Naive B cell (primary cell): ENCODE measurements around the gene SEBOX. TPM values are rescaled to one million over a fixed set of nuclear protein-coding genes. Genes with fewer than 3 reads are reported as not detected.

ENCODE experiments used
- ATAC-seq, 2 donors: fragments of 150-1000 bp; cut with Tn5 transposase; 2 replicates each; pipeline ENCODE4 v1.10.0; 2021; ENCODE audit warnings: low read depth in 2 of 2, mild to moderate bottlenecking in 2 of 2, moderate library complexity in 2 of 2
- DNase-seq: peaks from one replicate; pipeline ENCODE4 v3.0.0; 2022
- H3K27ac Mint-ChIP-seq, 6 donors: one replicate each; pipeline ENCODE4 v1.8.0; 2020 to 2022; ENCODE audit warnings: mild to moderate bottlenecking in 6 of 6, mixed read lengths in 6 of 6, moderate library complexity in 5 of 6, inconsistent platforms in 2 of 6
- H3K27me3 Mint-ChIP-seq, 3 donors: one replicate each; pipeline ENCODE4 v1.8.0; 2021 to 2022; ENCODE audit warnings: mixed read lengths in 3 of 3, mild to moderate bottlenecking in 1 of 3
- H3K36me3 Mint-ChIP-seq, 2 donors: one replicate each; pipeline ENCODE4 v1.8.0; 2020 to 2022; ENCODE audit warnings: mixed read lengths in 2 of 2, inconsistent platforms in 1 of 2, mild to moderate bottlenecking in 1 of 2
- H3K4me1 Mint-ChIP-seq, 3 donors: one replicate each; pipeline ENCODE4 v1.8.0; 2020 to 2022; ENCODE audit warnings: mixed read lengths in 3 of 3, inconsistent platforms in 1 of 3, mild to moderate bottlenecking in 1 of 3, moderate library complexity in 1 of 3
- H3K4me3 Mint-ChIP-seq, 8 donors: one replicate each; pipeline ENCODE4 v1.8.0; 2020 to 2022; ENCODE audit warnings: mild to moderate bottlenecking in 8 of 8, mixed read lengths in 8 of 8, moderate library complexity in 8 of 8, inconsistent platforms in 2 of 8
- H3K9me3 Mint-ChIP-seq, 7 donors: one replicate each; pipeline ENCODE4 v1.8.0; 2020 to 2022; ENCODE audit warnings: mixed read lengths in 7 of 7, mild to moderate bottlenecking in 5 of 7, inconsistent platforms in 2 of 7, moderate library complexity in 1 of 7
- polyA plus RNA-seq, 6 donors: library from polyadenylated mRNA; unstranded; fragments of 300-500 nt; fragmentation: Illumina TruSeq; gene quantifications; one replicate each; pipeline ENCODE4 v1.2.3, GENCODE V29; 2021; ENCODE audit warnings: low read depth in 6 of 6

Gene SEBOX
- polyA plus RNA-seq, 6 donors from 2014 or later = not detected

- Mint-ChIP-seq H3K36me3 (no peaks in the 10 kb centered on the region), H3K27me3 (no peaks in the 10 kb centered on the region), H3K9me3 (no peaks in the 10 kb centered on the region), H3K27ac (peak overlapping the region in 1 of 6 donors; percentile 76), H3K4me1 (peaks cover 2 to 5% (median 3%) of the 10 kb centered on the region in 3 donors), H3K4me3 (no peak overlapping the region)
- no peak for ATAC-seq
- no peak for DNase-seq
Measured at GRCh38 chr17:28325211-28325610, 39.8 kb downstream of the SEBOX start.

DNA sequence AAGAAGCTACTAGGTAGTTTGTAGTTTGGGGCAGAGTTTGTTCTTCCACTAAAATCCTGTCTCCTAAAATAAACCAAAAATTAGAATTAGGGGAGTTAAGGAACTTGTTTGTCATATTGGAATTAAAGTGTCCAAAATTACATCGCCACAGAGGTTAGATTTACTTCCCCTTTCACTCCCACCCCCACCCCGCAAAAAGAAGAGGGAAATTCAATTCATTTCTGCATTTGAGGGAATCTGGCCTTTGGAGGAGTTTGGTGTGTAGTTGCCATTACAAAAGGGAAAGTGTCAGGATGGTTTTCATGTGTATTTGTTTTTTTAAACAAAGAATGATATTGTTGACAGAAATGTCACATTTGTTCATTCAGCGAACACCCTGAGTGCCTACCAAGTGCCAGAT lies 40.2 kb downstream of the SEBOX start:
- Mint-ChIP-seq H3K27me3 (no peaks in the 10 kb centered on the region), H3K27ac (peak overlapping the region in 1 of 6 donors; percentile 76), H3K9me3 (no peaks in the 10 kb centered on the region), H3K4me1 (peaks cover 6 to 10% (median 7%) of the 10 kb centered on the region in 3 donors), H3K36me3 (no peaks in the 10 kb centered on the region), H3K4me3 (peak overlapping the region in 1 of 8 donors; percentile 1)
- DNase-seq = no peak
- no peak for ATAC-seq

GRCh38 chr17:28324267-28324745 lies 40.7 kb downstream of the SEBOX start:
- DNase-seq = no peak
- Mint-ChIP-seq H3K27me3 (no peaks in the 10 kb centered on the region), H3K9me3 (no peaks in the 10 kb centered on the region), H3K4me3 (peak overlapping the region in 1 of 8 donors; percentile 1), H3K4me1 (peaks cover 11 to 14% (median 12%) of the 10 kb centered on the region in 3 donors), H3K36me3 (no peaks in the 10 kb centered on the region), H3K27ac (no peak overlapping the region)
- no peak for ATAC-seq

DNA sequence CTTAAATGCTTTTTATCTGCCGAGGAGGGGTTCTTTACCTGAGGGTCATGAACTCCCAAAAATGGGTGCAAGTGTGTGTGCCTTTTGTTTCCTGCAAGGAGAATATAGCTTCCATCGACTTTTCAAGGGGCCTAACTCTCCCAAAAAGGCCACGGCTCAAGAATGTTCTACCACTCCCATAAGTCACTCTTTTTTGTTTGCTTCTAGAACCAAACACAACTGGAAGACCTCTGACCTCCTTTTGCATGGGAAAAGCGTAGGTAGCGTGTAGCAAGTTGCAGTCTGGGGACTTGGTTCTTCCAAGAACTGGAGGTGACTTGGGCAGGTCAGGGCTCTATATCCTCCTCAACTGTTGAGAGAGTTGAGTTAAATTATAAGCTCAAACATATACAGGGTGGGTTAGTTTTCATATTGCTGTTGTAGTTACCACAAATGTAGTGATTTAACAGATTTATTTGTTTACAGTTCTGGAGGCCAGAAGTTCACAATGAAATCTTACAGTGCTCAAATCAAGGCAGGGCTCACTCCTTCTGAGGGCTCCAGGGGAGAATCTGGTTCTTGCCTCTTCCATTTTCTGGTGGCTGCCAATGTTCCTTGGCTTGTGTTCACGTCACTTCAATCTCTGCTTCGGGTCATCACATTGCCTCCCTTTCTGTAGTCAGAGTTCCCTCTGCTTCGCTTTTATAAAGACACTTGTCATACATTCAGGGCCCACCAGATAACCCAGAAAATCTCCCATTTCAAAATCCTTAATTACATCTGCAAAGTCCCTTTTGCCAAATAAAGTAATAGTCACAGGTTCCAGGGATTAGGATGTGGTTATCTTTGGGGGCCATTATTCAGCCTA lies 44.6 kb downstream of the SEBOX start:
- ATAC-seq (no peak), DNase-seq (no peak)
- Mint-ChIP-seq H3K27ac (peak overlapping the region in 4 of 6 donors; percentile 11 to 50 (median 28)), H3K27me3 (peaks cover 0 to 18% (median 6%) of the 10 kb centered on the region in 3 donors), H3K4me3 (peak overlapping the region; percentile 88 to 95 (median 93)), H3K9me3 (peaks cover 0 to 4% (median 0%) of the 10 kb centered on the region in 7 donors), H3K4me1 (peaks cover 26 to 29% (median 26%) of the 10 kb centered on the region in 3 donors), H3K36me3 (no peaks in the 10 kb centered on the region)

DNA sequence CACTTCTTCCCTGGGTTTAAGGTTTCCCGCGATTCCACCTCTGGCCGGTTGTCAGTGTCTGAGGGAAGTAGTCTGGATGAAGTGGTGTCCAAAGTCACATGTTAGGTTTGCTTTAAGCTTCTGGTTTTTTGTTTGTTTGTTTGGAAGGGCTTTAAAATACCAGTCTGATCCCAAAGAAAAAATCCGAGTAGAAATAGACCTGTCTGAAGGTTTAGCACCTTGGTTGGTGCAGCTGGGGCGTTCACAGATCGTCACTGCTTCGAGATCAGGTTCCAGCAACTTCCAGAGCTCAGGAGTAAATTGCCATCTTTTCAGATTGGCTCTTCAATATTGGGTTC lies 45.4 kb downstream of the SEBOX start:
- DNase-seq (no peak), ATAC-seq (no peak)
- Mint-ChIP-seq H3K4me1 (peaks cover 26 to 29% (median 26%) of the 10 kb centered on the region in 3 donors), H3K4me3 (peak overlapping the region; percentile 88 to 95 (median 93)), H3K27me3 (peaks cover 0 to 18% (median 6%) of the 10 kb centered on the region in 3 donors), H3K27ac (peak overlapping the region in 4 of 6 donors; percentile 15 to 96 (median 89)), H3K36me3 (no peaks in the 10 kb centered on the region), H3K9me3 (peaks cover 0 to 4% (median 0%) of the 10 kb centered on the region in 7 donors)

GRCh38 chr17:28318759-28319597 lies 46.0 kb downstream of the SEBOX start, which contains the start of gene TMEM97:
Gene TMEM97 (plus strand): TSS chr17:28319200. CDS start chr17:28319240, 40 bp downstream.
- H3K4me1 Mint-ChIP-seq = peaks cover 26 to 29% (median 26%) of the 10 kb centered on the region in 3 donors

DNA sequence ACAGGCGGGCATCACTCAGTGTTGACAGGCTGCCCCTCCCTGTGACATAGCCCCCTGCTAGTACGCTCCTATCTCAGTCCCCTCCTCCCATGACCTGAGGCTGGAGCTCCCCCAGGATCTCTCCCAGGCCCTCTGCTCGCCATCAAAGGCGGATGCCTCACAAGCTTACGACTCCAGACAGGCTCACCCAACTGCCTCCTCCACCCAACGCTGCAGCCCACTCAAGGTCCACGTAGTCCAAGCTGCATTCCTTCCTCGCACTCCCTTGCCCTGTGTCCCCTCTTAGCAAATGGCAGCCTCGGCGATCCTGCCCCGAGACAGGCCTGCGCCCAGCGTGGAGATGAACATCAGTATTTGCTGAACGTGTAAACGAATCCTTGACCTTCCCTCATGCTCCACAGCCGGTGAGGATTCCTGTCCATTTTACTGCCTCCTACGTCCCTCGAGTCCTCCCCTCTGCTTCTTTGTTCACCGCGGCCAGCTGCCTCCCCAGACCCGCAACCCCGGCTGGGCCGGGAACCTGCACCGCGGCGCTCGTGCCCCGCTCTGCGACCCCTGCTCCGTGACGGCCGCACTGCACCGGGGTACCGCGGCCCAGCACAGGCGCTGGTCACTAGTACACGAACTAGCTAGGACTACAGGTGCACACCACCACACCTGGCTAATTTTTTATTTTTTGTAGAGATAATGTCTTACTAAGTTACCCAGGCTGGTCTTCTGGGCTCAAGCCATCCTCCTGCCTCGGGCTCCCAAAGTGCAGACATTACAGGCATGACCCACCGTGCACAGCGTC lies 46.8 kb downstream of the SEBOX start:
- peak overlapping the region in 4 of 6 donors; percentile 77 to 92 (median 84) for H3K27ac Mint-ChIP-seq
- ATAC-seq (peak; percentile 11 to 12), DNase-seq (no peak)
- peaks cover 0 to 18% (median 6%) of the 10 kb centered on the region in 3 donors for H3K27me3 Mint-ChIP-seq
- H3K9me3 Mint-ChIP-seq = peaks cover 0 to 4% (median 0%) of the 10 kb centered on the region in 7 donors
- peak overlapping the region; percentile 88 to 95 (median 93) for H3K4me3 Mint-ChIP-seq
- no peaks in the 10 kb centered on the region for H3K36me3 Mint-ChIP-seq
- peaks cover 26 to 29% (median 26%) of the 10 kb centered on the region in 3 donors for H3K4me1 Mint-ChIP-seq

More at GRCh38 chr17:28318759-28319597, 46.0 kb downstream of the SEBOX start, which contains the start of gene TMEM97:
- peaks cover 0 to 18% (median 6%) of the 10 kb centered on the region in 3 donors for H3K27me3 Mint-ChIP-seq
- peak; percentile 95 for DNase-seq
- H3K4me3 Mint-ChIP-seq = peak within 1 kb of the TSS; percentile 88 to 95 (median 93)
- peaks cover 0 to 4% (median 0%) of the 10 kb centered on the region in 7 donors for H3K9me3 Mint-ChIP-seq
- peak; percentile 96 for ATAC-seq
- H3K36me3 Mint-ChIP-seq = no peaks in the 10 kb centered on the region
- H3K27ac Mint-ChIP-seq = peak within 1 kb of the TSS; percentile 77 to 96 (median 90)

DNA sequence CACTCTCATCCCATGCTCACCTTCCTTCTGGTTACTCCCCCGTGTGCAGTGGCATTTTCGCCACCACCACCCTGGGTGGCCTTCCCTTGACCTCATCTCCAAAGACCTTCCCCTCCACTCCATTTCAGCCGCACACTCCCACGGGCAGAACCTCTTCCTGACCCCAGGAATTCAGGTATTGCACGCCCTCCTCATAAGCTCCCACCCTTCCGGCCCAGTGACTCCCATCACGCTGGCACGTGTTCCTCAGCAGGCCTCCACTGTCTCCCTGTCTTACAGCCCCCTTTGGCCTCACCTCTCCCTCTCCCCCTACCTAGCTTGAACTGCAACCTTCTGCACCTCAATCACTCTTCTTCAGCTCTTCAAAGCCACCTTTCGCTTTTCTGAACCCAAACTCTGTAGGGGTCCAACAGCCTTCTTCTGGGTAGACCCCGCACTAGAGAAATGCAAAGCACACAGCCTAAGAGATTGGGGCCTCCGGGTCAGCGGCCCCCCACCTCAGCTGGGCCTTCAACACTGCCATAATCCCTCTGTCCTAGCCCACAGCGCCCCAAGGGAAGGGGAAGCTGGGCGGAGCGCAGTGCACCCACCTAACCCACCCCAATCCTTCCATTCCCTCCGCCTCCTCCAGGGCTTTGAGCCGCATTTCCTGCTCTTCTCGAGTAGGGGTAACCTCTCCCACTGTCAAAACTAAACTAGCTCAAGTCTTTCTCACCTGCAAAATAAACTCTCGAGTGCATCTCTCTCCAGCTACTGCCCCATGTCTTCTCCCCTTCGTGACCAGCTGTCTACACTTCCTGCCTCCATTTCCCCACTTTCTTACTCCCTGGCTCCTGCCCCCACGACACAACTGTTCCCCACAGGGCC lies 47.7 kb downstream of the SEBOX start:
- peaks cover 26 to 29% (median 26%) of the 10 kb centered on the region in 3 donors for H3K4me1 Mint-ChIP-seq
- ATAC-seq (no peak), DNase-seq (no peak)
- peak overlapping the region in 7 of 8 donors; percentile 88 to 95 (median 93) for H3K4me3 Mint-ChIP-seq
- peak overlapping the region in 2 of 6 donors; percentile 52 to 92 for H3K27ac Mint-ChIP-seq
- H3K27me3 Mint-ChIP-seq = peaks cover 0 to 18% (median 6%) of the 10 kb centered on the region in 3 donors
- H3K36me3 Mint-ChIP-seq = no peaks in the 10 kb centered on the region
- H3K9me3 Mint-ChIP-seq = peaks cover 0 to 4% (median 0%) of the 10 kb centered on the region in 7 donors

DNA sequence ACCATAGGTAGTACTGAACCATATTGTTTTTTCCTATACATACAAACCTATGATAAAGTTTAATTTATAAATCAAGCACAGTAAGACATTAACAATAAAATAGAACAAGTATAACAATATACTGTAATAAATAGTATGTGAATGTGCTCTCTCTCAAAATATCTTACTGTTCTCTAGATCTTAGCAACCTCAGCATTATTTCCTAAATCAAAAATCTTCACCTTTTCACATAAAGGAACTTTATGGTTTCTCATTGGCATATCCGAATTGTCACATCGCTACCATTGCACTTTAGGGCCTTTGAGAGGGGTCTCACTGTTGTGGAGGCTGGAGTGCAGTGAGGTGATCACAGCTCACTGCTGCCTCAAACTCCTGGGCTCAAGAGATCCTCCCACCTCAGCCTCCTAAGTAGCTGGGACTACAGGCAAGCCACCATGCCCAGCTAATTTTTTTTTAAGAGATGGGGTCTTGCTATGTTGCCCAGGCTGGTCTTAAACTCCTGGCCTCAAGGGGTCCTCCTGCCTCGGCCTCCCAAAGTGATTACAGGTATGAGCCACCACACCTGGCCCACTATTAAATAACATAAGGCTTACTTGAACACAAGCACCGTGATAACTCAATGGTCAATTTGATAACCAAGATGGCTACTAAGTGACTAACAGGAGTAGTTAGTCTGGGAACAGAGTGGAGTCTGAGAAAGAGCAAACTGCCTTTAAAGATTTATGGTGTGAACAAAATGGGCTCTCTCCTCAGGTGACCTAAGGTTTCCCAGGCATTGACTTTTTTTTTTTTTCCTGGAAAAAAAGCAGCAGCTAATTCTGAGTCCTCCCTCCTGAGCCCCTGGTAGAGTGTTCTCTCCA lies 48.9 kb downstream of the SEBOX start:
- Mint-ChIP-seq H3K4me1 (peaks cover 26 to 29% (median 26%) of the 10 kb centered on the region in 3 donors), H3K4me3 (peak overlapping the region in 3 of 8 donors; percentile 25 to 71 (median 25)), H3K36me3 (no peaks in the 10 kb centered on the region), H3K9me3 (peaks cover 0 to 4% (median 0%) of the 10 kb centered on the region in 7 donors), H3K27ac (no peak overlapping the region), H3K27me3 (peaks cover 0 to 18% (median 6%) of the 10 kb centered on the region in 3 donors)
- ATAC-seq (no peak), DNase-seq (no peak)

DNA sequence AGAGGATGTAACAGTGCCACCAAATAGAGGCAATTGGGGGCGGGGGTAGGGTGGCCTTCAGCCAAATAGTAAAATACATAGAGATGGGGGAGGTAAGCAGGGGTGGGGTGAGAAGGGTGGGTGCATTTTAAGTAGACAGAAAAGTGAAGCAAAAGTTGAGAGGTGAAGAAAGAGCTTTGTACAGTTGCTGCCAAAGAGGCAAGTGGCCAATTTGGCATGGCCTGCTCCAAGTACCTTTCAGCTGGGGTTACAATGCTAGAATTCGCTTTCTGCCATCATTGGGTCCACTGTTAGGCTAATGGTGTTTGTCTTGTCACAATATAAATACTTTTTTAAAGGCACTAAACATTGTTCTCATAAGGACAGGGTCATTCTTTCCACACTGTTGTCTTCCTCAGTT lies 51.2 kb downstream of the SEBOX start:
- Mint-ChIP-seq H3K4me1 (peaks cover 11 to 13% (median 11%) of the 10 kb centered on the region in 3 donors), H3K36me3 (no peaks in the 10 kb centered on the region), H3K4me3 (no peak overlapping the region), H3K27me3 (peaks cover 7 to 18% (median 10%) of the 10 kb centered on the region in 3 donors), H3K9me3 (peaks cover 0 to 4% (median 0%) of the 10 kb centered on the region in 7 donors), H3K27ac (no peak overlapping the region)
- DNase-seq (no peak), ATAC-seq (no peak)
